GM21367 (cell line): ENCODE data around the gene TMPRSS9.
A peak's percentile ranks its signal among the peaks of the same experiment; 100 is the strongest.
"Not testable (repeated sequence)": the region's sequence is repeated elsewhere in the genome, so short reads cannot be mapped to it uniquely, and the experiment has no call there.

Source experiments
- ATAC-seq: cut with Tn5 transposase; IDR thresholded peaks from one replicate; pipeline ENCODE4 v1.9.1; 2021; ENCODE audit not compliant: unreplicated experiment

TMPRSS9 gene

GRCh38 chr19:2416321-2417097, 56.4 kb downstream of the TMPRSS9 start:
- ATAC-seq = no peak

GRCh38 chr19:2417436-2417835, 57.4 kb downstream of the TMPRSS9 start:
- not testable (repeated sequence) for ATAC-seq

GRCh38 chr19:2417881-2418406, 57.9 kb downstream of the TMPRSS9 start:
- no peak for ATAC-seq

GRCh38 chr19:2419754-2420153, 59.7 kb downstream of the TMPRSS9 start:
- ATAC-seq = no peak

GRCh38 chr19:2420490-2420889, 60.4 kb downstream of the TMPRSS9 start:
- ATAC-seq = no peak

- no peak for ATAC-seq
These were observed 61.7 kb downstream of the TMPRSS9 start for GRCh38 chr19:2421581-2422306.

- ATAC-seq = no peak
These were observed 63.2 kb downstream of the TMPRSS9 start for GRCh38 chr19:2423071-2423914.

GRCh38 chr19:2423915-2424685, 64.0 kb downstream of the TMPRSS9 start:
- no peak for ATAC-seq

GRCh38 chr19:2424686-2425621, 64.9 kb downstream of the TMPRSS9 start:
- ATAC-seq = no peak

- no peak for ATAC-seq
These were observed 65.8 kb downstream of the TMPRSS9 start for GRCh38 chr19:2425622-2426581.

GRCh38 chr19:2426611-2427428, 66.8 kb downstream of the TMPRSS9 start:
- peak; percentile 8 for ATAC-seq

GRCh38 chr19:2427429-2428320, 67.6 kb downstream of the TMPRSS9 start, which contains the start of gene TIMM13:
Gene TIMM13 (minus strand): TSS chr19:2427586. CDS start chr19:2427533, 53 bp downstream.
- peak; percentile 59 for ATAC-seq

- no peak for ATAC-seq
These were observed 68.2 kb downstream of the TMPRSS9 start for GRCh38 chr19:2428321-2428690.

- ATAC-seq = no peak
These were observed 69.0 kb downstream of the TMPRSS9 start for GRCh38 chr19:2428756-2429711.

GRCh38 chr19:2429917-2430535, 70.0 kb downstream of the TMPRSS9 start:
- ATAC-seq = no peak
